GM13977 (cell line): Measurements from ENCODE around the gene CSNK1G2.

Source experiments
- DNase-seq: peaks from one replicate; pipeline ENCODE4 v3.0.0; 2012; ENCODE audit warnings: low spot score
- CTCF ChIP-seq: IDR thresholded peaks from 2 replicates; pipeline ENCODE4 v1.5.1; 2012; ENCODE audit warnings: mild to moderate bottlenecking, control low read depth; ENCODE audit not compliant: insufficient read depth; ENCODE audit errors: extremely low read depth, missing control alignments
- in situ Hi-C: fragments of 300-500 bp; cut with MboI; formaldehyde crosslinking; loops from one replicate; pipeline ENCODE4 v1.12.0; 2022; ENCODE audit warnings: low sequenced_read_pairs, low pct_unique_long_range_greater_than_20kb, mixed read lengths, inconsistent platforms; ENCODE audit not compliant: unreplicated experiment

Gene CSNK1G2

GRCh38 chr19:1961000-1961883, 20.3 kb downstream of the CSNK1G2 start:
- in situ Hi-C loops, result no loop called here
- DNase-seq, result no peak
- no peak for TF ChIP-seq CTCF

GRCh38 chr19:1962674-1963073, 21.7 kb downstream of the CSNK1G2 start:
- in situ Hi-C loops, result no loop called here
- TF ChIP-seq CTCF, result no peak
- DNase-seq, result no peak

GRCh38 chr19:1967087-1967608, 26.2 kb downstream of the CSNK1G2 start:
- TF ChIP-seq CTCF, result no peak
- DNase-seq, result no peak
- in situ Hi-C loops, result no loop called here

GRCh38 chr19:1968279-1969175, 27.6 kb downstream of the CSNK1G2 start:
- no peak for DNase-seq
- in situ Hi-C loops, result no loop called here
- TF ChIP-seq CTCF, result no peak

- in situ Hi-C loops, result no loop called here
- TF ChIP-seq CTCF, result no peak
- DNase-seq, result no peak
These were observed 28.4 kb downstream of the CSNK1G2 start for GRCh38 chr19:1969176-1970002.
